Upper lobe of left lung (tissue), 6 donors: ENCODE measurements around the gene MACROD2. TPM values are rescaled to one million over a fixed set of nuclear protein-coding genes. Genes with fewer than 3 reads are reported as not detected.

ENCODE experiments used
- ATAC-seq, 2 donors: fragments of 200-7000 bp; cut with Tn5 transposase; one replicate each; pipeline ENCODE4 v1.9.1; 2022; ENCODE audit warnings: mild to moderate bottlenecking in 2 of 2, moderate library complexity in 2 of 2; ENCODE audit not compliant: low FRiP score in 2 of 2
- DNase-seq, 2 donors: peaks; one replicate each; pipeline ENCODE4 v3.0.0-alpha.2; 2019 to 2020
- H3K27ac ChIP-seq, 4 donors: fragments of 200-600 bp; sonication (generic); one replicate each; pipeline ENCODE4 v1.5.1; 2016 to 2019
- H3K27me3 ChIP-seq, 4 donors: fragments of 200-600 bp; sonication (generic); one replicate each; pipeline ENCODE4 v1.5.1; 2017 to 2019
- H3K36me3 ChIP-seq, 4 donors: fragments of 200-600 bp; sonication (generic); one replicate each; pipeline ENCODE4 v1.5.1; 2016 to 2019
- H3K4me1 ChIP-seq, 4 donors: fragments of 200-600 bp; sonication (generic); one replicate each; pipeline ENCODE4 v1.5.1; 2018 to 2019
- H3K4me3 ChIP-seq, 4 donors: fragments of 200-600 bp; sonication (generic); one replicate each; pipeline ENCODE4 v1.5.1; 2017 to 2019; ENCODE audit warnings: mild to moderate bottlenecking in 2 of 4, moderate library complexity in 1 of 4
- H3K9me3 ChIP-seq, 4 donors: fragments of 200-600 bp; sonication (generic); one replicate each; pipeline ENCODE4 v1.5.1; 2018 to 2019
- EP300 ChIP-seq, 4 donors: sonication (generic); formaldehyde crosslinking; IDR thresholded peaks; one replicate each; pipeline ENCODE4 v1.5.1; 2017; ENCODE audit warnings: antibody characterized with exemption in 4 of 4, control low read depth in 2 of 4
- POLR2A ChIP-seq, 4 donors: fragments of 450-650 bp; IDR thresholded peaks; one replicate each; pipeline ENCODE4 v1.5.1; 2016 to 2017; ENCODE audit warnings: antibody characterized with exemption in 4 of 4, mild to moderate bottlenecking in 2 of 4
- POLR2AphosphoS5 ChIP-seq, 2 donors: sonication (generic); formaldehyde crosslinking; IDR thresholded peaks; one replicate each; pipeline ENCODE4 v1.5.1; 2017; ENCODE audit warnings: antibody characterized with exemption in 2 of 2
- WGBS, 2 donors: methylation state at CpG; one replicate each; pipeline ENCODE4 v1.1.5; 2017 to 2018; 5-methylcytosine and 5-hydroxymethylcytosine counted together
- total RNA-seq, 6 donors: library from RNA; depleted of rRNA in 4 of 6; stranded (reverse); fragments of >200 nt in 4 of 6; gene quantifications; one replicate each; pipeline versions ENCODE4 v1.1.0 to v1.2.1, GENCODE V29; 2016 to 2021
- TF ChIP-seq, protein P1 (sequence below), 6 experiments: fragments of 450-650 bp in 4 of 6; fragments of 200-600 bp in 2 of 6; sonication (generic) in 2 of 6; IDR thresholded peaks; one replicate each; pipeline ENCODE4 v1.5.1; 2016 to 2019; ENCODE audit warnings: antibody characterized with exemption in 6 of 6
- donor health status: DM: no; HTN: no; CAD: no; lungs with moderate emphysema.
- donor health status: DM: no; HTN: yes; CAD: no; lungs with severe emphysema.

The MACROD2 gene
- total RNA-seq, 6 donors from 2014 or later = 20.7 to 84.3 (median 36.3) TPM

DNA sequence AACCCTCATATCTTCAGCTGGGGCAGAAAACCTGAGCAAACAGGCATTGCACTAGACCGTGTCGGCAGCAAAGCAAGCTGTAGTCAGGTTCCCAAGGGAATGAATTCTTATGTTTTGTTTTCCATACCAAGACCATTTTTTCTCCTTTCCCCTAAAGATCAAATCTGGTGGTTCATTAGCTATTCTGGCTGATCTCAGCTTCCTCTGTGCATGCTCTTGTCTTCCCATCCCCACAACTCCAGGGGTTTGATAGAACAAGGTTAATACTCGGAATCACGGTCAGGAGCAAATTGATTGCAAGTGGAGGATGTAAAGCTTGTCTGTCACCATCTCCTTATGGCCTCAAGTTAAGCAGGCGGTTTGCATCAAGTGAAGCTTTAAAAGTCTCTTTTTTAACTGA is 1799.1 kb downstream of the MACROD2 start:
- TF ChIP-seq EP300 (IDR thresholded peaks at IDR 0.05) = no peak
- TF ChIP-seq POLR2AphosphoS5 (IDR thresholded peaks at IDR 0.05) = no peak
- TF ChIP-seq POLR2A (IDR thresholded peaks at IDR 0.05) = no peak
- TF ChIP-seq, protein P1, sequence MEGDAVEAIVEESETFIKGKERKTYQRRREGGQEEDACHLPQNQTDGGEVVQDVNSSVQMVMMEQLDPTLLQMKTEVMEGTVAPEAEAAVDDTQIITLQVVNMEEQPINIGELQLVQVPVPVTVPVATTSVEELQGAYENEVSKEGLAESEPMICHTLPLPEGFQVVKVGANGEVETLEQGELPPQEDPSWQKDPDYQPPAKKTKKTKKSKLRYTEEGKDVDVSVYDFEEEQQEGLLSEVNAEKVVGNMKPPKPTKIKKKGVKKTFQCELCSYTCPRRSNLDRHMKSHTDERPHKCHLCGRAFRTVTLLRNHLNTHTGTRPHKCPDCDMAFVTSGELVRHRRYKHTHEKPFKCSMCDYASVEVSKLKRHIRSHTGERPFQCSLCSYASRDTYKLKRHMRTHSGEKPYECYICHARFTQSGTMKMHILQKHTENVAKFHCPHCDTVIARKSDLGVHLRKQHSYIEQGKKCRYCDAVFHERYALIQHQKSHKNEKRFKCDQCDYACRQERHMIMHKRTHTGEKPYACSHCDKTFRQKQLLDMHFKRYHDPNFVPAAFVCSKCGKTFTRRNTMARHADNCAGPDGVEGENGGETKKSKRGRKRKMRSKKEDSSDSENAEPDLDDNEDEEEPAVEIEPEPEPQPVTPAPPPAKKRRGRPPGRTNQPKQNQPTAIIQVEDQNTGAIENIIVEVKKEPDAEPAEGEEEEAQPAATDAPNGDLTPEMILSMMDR (IDR thresholded peaks at IDR 0.05) = no peak
- Histone ChIP-seq H3K27me3 (no peaks in the 10 kb centered on the region), H3K27ac (no peak overlapping the region), H3K9me3 (no peaks in the 10 kb centered on the region), H3K36me3 (no peaks in the 10 kb centered on the region), H3K4me1 (no peaks in the 10 kb centered on the region), H3K4me3 (no peak overlapping the region)
- no peak for ATAC-seq
- DNase-seq = no peak
- 81 to 90% methylated on average over 5 of the region's 5 CpGs for WGBS, 2 donors

DNA sequence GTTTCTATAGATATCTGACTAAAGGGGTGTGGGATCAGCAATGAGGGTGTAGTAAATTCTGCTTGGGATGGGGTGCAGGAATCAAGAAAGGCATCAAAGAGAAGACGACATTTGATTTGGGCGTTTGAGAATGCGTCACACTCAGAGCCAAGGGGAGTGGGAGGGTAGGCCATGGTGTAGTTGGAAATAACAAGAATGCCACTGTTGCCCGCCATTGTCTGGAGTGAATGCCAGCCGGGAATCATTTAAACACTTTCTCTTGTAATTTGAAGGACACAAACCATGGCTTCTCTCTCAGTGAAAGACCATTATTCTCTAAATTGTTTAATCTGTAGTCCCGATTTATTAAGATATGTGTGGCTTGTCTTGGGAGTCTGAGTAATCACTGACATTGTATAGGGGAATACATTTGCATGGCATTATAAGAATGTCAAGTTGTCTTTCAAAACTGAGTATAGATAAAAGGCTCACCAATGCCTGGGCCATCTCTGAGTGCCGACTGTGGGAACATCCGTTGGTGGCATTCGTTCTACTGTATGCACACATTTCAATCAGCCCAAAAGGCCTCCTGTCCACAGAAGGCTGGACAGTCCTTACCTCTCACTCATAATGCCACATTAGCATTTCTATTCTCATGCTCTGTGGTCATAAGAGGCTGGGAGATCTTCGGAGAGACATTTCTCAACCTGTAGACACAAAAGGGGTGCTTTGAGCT is 1800.1 kb downstream of the MACROD2 start:
- no peak for ATAC-seq
- no peaks in the 10 kb centered on the region for H3K9me3 ChIP-seq
- 88 to 95% methylated on average over 10 of the region's 10 CpGs for whole genome bisulfite sequencing, 2 donors
- TF ChIP-seq EP300 (IDR thresholded peaks at IDR 0.05) = no peak
- TF ChIP-seq, protein P1 (IDR thresholded peaks at IDR 0.05) = no peak
- TF ChIP-seq POLR2A (IDR thresholded peaks at IDR 0.05) = no peak
- TF ChIP-seq POLR2AphosphoS5 (IDR thresholded peaks at IDR 0.05) = no peak
- H3K36me3 ChIP-seq = no peaks in the 10 kb centered on the region
- no peak for DNase-seq
- H3K27me3 ChIP-seq = no peaks in the 10 kb centered on the region
- H3K27ac ChIP-seq = no peak overlapping the region
- no peak overlapping the region for H3K4me3 ChIP-seq
- H3K4me1 ChIP-seq = no peaks in the 10 kb centered on the region

DNA sequence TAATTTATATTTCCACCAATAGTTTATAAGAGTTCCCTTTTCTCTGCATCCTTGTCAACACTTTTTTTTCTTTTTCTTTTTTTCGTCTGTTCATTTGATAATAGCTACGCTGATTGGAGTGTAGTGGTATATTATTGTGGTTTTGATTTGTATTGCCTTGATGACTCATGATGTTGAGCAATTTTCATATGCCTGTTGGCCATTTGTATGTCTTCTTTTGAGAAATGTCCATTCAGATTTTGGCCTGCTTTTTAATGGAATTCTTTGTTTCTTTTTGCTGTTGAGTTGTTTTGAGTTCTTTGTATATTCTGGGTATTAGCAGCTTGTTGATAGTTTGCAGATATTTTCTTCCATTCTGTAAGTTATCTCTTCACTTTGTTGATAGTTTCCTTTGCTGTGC is 1804.6 kb downstream of the MACROD2 start:
- DNase-seq = no peak
- WGBS, 2 donors = 71 to 74% methylated on average over 2 of the region's 2 CpGs
- Histone ChIP-seq H3K4me1 (no peaks in the 10 kb centered on the region), H3K27me3 (no peaks in the 10 kb centered on the region), H3K27ac (no peak overlapping the region), H3K9me3 (no peaks in the 10 kb centered on the region), H3K4me3 (no peak overlapping the region), H3K36me3 (no peaks in the 10 kb centered on the region)
- ATAC-seq = no peak
- no peak for TF ChIP-seq EP300 (IDR thresholded peaks at IDR 0.05)
- TF ChIP-seq POLR2A (IDR thresholded peaks at IDR 0.05) = no peak
- no peak for TF ChIP-seq POLR2AphosphoS5 (IDR thresholded peaks at IDR 0.05)
- TF ChIP-seq, protein P1 (IDR thresholded peaks at IDR 0.05) = no peak

DNA sequence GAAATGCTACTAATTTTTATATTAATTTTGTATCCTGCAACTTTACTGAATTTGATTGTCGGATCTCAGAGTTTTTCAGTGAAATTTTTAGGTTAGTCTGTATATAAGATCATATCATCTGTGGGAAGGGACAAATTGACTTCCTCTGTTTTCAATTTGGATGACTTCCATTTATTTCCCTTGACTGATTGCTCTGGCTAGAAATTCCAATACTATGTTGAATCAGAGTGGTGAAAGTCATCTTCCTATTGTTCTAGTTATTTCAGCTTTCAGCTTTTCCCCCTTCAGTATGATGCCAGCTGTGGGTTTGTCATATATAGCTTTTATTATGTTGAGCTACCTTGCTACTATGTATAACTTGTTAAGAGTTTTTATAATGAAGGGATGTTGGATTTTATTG is 1806.7 kb downstream of the MACROD2 start:
- Histone ChIP-seq H3K36me3 (no peaks in the 10 kb centered on the region), H3K27me3 (no peaks in the 10 kb centered on the region), H3K4me3 (no peak overlapping the region), H3K9me3 (no peaks in the 10 kb centered on the region), H3K27ac (no peak overlapping the region), H3K4me1 (no peaks in the 10 kb centered on the region)
- TF ChIP-seq EP300 (IDR thresholded peaks at IDR 0.05) (no peak), POLR2A (IDR thresholded peaks at IDR 0.05) (no peak), POLR2AphosphoS5 (IDR thresholded peaks at IDR 0.05) (no peak)
- TF ChIP-seq, protein P1 (IDR thresholded peaks at IDR 0.05) = no peak
- 51 to 63% methylated on average over 1 of the region's 1 CpG for WGBS, 2 donors
- DNase-seq (no peak), ATAC-seq (no peak)

DNA sequence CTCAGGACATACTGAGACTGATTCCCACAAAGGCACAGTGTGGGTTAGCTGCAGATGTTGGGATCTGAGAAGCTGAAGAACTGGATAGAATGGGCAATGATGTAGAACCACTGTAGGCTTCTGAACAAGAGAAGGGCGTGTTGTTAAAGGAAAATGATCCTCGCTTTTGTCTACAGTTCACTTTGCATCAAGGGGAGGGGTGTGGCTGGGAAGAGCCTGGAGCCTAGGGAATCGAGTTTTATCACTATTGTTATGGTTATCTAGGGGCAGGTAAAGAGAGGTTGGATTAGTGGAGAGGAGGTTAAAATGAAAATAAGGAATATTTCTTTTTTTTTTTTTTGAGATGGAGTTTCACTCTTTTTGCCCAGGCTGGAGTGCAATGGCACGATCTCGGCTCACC is 1809.8 kb downstream of the MACROD2 start:
- TF ChIP-seq, protein P1 (IDR thresholded peaks at IDR 0.05) = no peak
- no peak for TF ChIP-seq POLR2A (IDR thresholded peaks at IDR 0.05)
- no peak for TF ChIP-seq EP300 (IDR thresholded peaks at IDR 0.05)
- no peak for TF ChIP-seq POLR2AphosphoS5 (IDR thresholded peaks at IDR 0.05)

More for the DNA sequence above, 1809.8 kb downstream of the MACROD2 start:
- no peaks in the 10 kb centered on the region for H3K36me3 ChIP-seq
- no peaks in the 10 kb centered on the region for H3K27me3 ChIP-seq
- no peaks in the 10 kb centered on the region for H3K4me1 ChIP-seq
- ATAC-seq = no peak
- no peak overlapping the region for H3K4me3 ChIP-seq
- no peak for DNase-seq
- no peak overlapping the region for H3K27ac ChIP-seq
- 89 to 90% methylated on average over 5 of the region's 5 CpGs for WGBS, 2 donors
- no peaks in the 10 kb centered on the region for H3K9me3 ChIP-seq
